Mucosa of rectum (tissue), 2 donors: ENCODE results near the gene TRAPPC3L.

Source experiments
- H3K27ac ChIP-seq, 2 donors: one replicate each; pipeline ENCODE4 v1.7.0; 2013; ENCODE audit warnings: inconsistent platforms in 2 of 2, low read depth in 2 of 2, low read length in 2 of 2
- H3K27me3 ChIP-seq, 2 donors: one replicate each; pipeline ENCODE4 v1.7.0; 2013; ENCODE audit warnings: low read length in 2 of 2; ENCODE audit not compliant: control insufficient read depth in 2 of 2, insufficient read depth in 2 of 2
- H3K36me3 ChIP-seq, 2 donors: one replicate each; pipeline ENCODE4 v1.7.0; 2013; ENCODE audit warnings: low read length in 2 of 2; ENCODE audit not compliant: control insufficient read depth in 2 of 2, insufficient read depth in 2 of 2
- H3K4me1 ChIP-seq, 2 donors: one replicate each; pipeline ENCODE4 v1.7.0; 2013; ENCODE audit warnings: low read length in 2 of 2, mild to moderate bottlenecking in 1 of 2; ENCODE audit not compliant: control insufficient read depth in 2 of 2, insufficient read depth in 2 of 2
- H3K4me3 ChIP-seq, 2 donors: one replicate each; pipeline ENCODE4 v1.7.0; 2013; ENCODE audit warnings: low read length in 2 of 2
- H3K9ac ChIP-seq, 2 donors: one replicate each; pipeline ENCODE4 v1.7.0; 2013; ENCODE audit warnings: low read length in 2 of 2, low read depth in 1 of 2, mild to moderate bottlenecking in 1 of 2
- H3K9me3 ChIP-seq, 2 donors: one replicate each; pipeline ENCODE4 v1.7.0; 2013; ENCODE audit warnings: low read length in 2 of 2; ENCODE audit not compliant: control insufficient read depth in 2 of 2
- donor health status: healthy.
- donor health status: Normal muscosa, but diverticular disease.

Gene TRAPPC3L

DNA sequence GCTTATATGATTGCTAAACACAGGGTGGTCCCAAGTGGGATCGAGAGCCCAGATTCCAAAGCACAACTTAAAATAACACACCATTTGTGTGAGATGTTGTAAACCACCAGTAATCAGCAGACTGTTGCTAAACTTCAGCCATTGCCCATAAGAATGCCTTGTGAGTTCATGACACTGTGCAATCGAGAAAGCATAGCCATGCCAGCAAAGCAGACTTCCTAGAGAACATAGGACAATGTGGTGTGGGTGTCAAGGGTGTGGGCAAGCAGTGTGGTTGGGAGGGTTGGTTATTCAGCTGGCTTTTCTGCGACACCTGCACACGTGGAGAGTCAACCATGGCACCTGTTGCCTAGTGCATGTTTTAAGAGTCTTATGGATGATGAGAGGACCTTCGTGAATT, 100.4 kb downstream of the TRAPPC3L start:
- no peaks in the 10 kb centered on the region for H3K27me3 ChIP-seq
- no peak overlapping the region for H3K27ac ChIP-seq
- no peak overlapping the region for H3K4me3 ChIP-seq
- H3K36me3 ChIP-seq: no peaks in the 10 kb centered on the region
- peaks cover 0 to 3% of the 10 kb centered on the region in 2 donors for H3K4me1 ChIP-seq
- H3K9ac ChIP-seq: no peak overlapping the region
- H3K9me3 ChIP-seq: no peaks in the 10 kb centered on the region
